ENCODE measurements around the gene XRN1.

DNA sequence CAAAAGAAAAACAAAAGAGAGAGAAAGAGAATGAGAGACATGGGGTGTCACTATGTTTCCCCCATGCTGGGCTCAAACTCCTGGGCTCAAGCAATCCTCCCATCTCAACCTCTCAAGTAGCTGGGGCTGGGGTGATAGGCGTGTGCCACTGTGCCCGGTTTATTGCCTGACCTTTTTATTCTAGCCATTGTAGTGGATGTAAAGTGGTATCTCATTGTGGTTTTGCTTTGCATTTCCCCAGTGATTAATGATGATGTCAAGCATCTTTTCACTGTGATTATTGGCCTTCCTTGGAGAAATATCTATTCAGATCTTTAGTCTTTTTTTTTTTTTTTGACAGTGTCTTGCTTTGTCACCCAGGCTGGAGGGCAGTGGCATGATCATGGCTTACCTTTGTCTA, 184.7 kb downstream of the XRN1 start:
- TF ChIP-seq TAF1 (IDR thresholded peaks at IDR 0.05; ENCODE audit: borderline replicate concordance, insufficient read depth, low read length) (no peak), SIN3A (IDR thresholded peaks at IDR 0.05; ENCODE audit: borderline replicate concordance, insufficient read depth, low read length) (no peak), POLR2AphosphoS5 (IDR thresholded peaks at IDR 0.05; ENCODE audit: low read depth, low read length) (no peak)
- TF ChIP-seq, protein P1, sequence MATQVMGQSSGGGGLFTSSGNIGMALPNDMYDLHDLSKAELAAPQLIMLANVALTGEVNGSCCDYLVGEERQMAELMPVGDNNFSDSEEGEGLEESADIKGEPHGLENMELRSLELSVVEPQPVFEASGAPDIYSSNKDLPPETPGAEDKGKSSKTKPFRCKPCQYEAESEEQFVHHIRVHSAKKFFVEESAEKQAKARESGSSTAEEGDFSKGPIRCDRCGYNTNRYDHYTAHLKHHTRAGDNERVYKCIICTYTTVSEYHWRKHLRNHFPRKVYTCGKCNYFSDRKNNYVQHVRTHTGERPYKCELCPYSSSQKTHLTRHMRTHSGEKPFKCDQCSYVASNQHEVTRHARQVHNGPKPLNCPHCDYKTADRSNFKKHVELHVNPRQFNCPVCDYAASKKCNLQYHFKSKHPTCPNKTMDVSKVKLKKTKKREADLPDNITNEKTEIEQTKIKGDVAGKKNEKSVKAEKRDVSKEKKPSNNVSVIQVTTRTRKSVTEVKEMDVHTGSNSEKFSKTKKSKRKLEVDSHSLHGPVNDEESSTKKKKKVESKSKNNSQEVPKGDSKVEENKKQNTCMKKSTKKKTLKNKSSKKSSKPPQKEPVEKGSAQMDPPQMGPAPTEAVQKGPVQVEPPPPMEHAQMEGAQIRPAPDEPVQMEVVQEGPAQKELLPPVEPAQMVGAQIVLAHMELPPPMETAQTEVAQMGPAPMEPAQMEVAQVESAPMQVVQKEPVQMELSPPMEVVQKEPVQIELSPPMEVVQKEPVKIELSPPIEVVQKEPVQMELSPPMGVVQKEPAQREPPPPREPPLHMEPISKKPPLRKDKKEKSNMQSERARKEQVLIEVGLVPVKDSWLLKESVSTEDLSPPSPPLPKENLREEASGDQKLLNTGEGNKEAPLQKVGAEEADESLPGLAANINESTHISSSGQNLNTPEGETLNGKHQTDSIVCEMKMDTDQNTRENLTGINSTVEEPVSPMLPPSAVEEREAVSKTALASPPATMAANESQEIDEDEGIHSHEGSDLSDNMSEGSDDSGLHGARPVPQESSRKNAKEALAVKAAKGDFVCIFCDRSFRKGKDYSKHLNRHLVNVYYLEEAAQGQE (IDR thresholded peaks at IDR 0.05; ENCODE audit: insufficient read depth in 1 of 2, low read depth in 2 of 2, low read length in 2 of 2), result no peak
